ENCODE measurements around the gene ST8SIA4.
A peak's percentile ranks its signal among the peaks of the same experiment; 100 is the strongest.

Gene ST8SIA4

DNA sequence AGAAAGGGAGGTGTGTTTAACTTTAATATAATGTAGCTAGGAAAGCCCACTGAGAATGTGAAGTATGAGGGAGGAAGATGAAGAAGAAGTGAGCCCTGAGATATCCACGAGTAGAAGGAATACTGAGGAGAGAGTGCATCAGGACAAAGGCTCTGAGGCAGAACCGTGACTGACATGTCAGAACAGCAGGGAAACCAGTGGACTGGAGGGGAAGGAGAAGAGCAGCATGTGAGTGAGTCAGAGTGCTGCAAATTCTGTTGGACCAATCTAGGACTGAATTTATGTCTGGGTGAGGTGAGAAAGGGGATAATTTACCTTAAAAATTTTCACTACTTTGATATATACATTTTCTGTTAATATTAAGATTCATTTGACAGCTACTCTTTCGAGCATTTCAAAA is 110.3 kb downstream of the ST8SIA4 start:
- Histone ChIP-seq H2BK15ac (ENCODE audit: low read length) (no peak overlapping the region), H2AFZ (ENCODE audit: low read length) (peak overlapping the region; percentile 77), H3K4me1 (ENCODE audit: control insufficient read depth in 2 of 2, insufficient read depth in 1 of 2, low read depth in 1 of 2, low read length in 2 of 2) (peaks cover 5 to 25% of the 10 kb centered on the region in 2 donors), H3K79me1 (ENCODE audit: low read depth, low read length) (no peaks in the 10 kb centered on the region), H3K4me2 (ENCODE audit: insufficient read depth, low read length, poor library complexity, severe bottlenecking) (no peak overlapping the region), H3K36me3 (replicated peaks in 1 of 2; ENCODE audit: control insufficient read depth in 2 of 2, insufficient read depth in 2 of 2, low read length in 2 of 2) (no peaks in the 10 kb centered on the region), H3K18ac (ENCODE audit: low read length) (no peak overlapping the region), H3K4me3 (ENCODE audit: low read length in 2 of 2) (no peak overlapping the region), H3K9me3 (replicated peaks in 1 of 2; ENCODE audit: control insufficient read depth in 2 of 2, insufficient read depth in 1 of 2, low read depth in 1 of 2, low read length in 2 of 2) (no peaks in the 10 kb centered on the region), H3K9ac (ENCODE audit: low read depth, low read length, poor library complexity) (no peak overlapping the region), H3K27me3 (ENCODE audit: control insufficient read depth in 3 of 3, insufficient read depth in 3 of 3, low read depth in 1 of 3, low read length in 3 of 3) (no peaks in the 10 kb centered on the region), H2AK5ac (ENCODE audit: low read depth, low read length) (no peak overlapping the region), H4K8ac (ENCODE audit: low read depth, low read length) (no peak overlapping the region), H3K14ac (ENCODE audit: low read length) (no peak overlapping the region), H4K91ac (ENCODE audit: low read depth, low read length, poor library complexity) (no peak overlapping the region), H2BK120ac (ENCODE audit: low read depth, low read length) (no peak overlapping the region), H2BK12ac (ENCODE audit: low read length) (no peak overlapping the region), H3K4ac (ENCODE audit: low read length) (no peak overlapping the region), H2BK5ac (ENCODE audit: low read length) (no peak overlapping the region), H3K27ac (replicated peaks; ENCODE audit: low read length) (no peak overlapping the region), H3K23ac (ENCODE audit: low read depth, low read length, poor library complexity) (no peak overlapping the region)
- no CpG with 5 or more reads among the region's 3 CpGs for WGBS, 2 donors (ENCODE audit: extremely low coverage in 2 of 2, insufficient read length in 2 of 2, insufficient replicate concordance in 1 of 2)
- no peak for DNase-seq (ENCODE audit: low spot score)

DNA sequence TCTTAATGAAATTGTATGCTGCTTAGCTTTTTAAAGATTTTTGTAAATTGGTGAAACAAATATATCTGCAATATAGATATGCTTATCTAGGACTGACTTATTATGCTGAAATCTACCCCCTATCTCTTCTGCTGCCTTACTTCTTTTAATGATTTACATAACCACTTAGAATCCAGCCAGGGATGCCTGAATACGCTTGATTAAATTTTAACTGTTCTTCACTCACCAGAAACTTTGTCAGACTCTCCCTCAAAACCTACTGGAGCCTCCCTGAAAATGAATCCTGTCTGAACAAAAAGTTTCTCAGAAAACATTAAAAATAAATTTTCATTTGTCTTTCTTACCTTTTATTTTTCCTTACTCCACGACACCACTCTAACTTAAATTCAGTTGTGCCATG is 111.7 kb downstream of the ST8SIA4 start:
- Histone ChIP-seq H2BK120ac (ENCODE audit: low read depth, low read length) (no peak overlapping the region), H3K4me2 (ENCODE audit: insufficient read depth, low read length, poor library complexity, severe bottlenecking) (no peak overlapping the region), H3K9ac (ENCODE audit: low read depth, low read length, poor library complexity) (no peak overlapping the region), H4K91ac (ENCODE audit: low read depth, low read length, poor library complexity) (no peak overlapping the region), H3K79me1 (ENCODE audit: low read depth, low read length) (no peaks in the 10 kb centered on the region), H2AFZ (ENCODE audit: low read length) (no peak overlapping the region), H3K27ac (replicated peaks; ENCODE audit: low read length) (no peak overlapping the region), H4K8ac (ENCODE audit: low read depth, low read length) (no peak overlapping the region), H3K4ac (ENCODE audit: low read length) (no peak overlapping the region), H3K23ac (ENCODE audit: low read depth, low read length, poor library complexity) (no peak overlapping the region), H2AK5ac (ENCODE audit: low read depth, low read length) (no peak overlapping the region), H3K4me1 (ENCODE audit: control insufficient read depth in 2 of 2, insufficient read depth in 1 of 2, low read depth in 1 of 2, low read length in 2 of 2) (peaks cover 5 to 25% of the 10 kb centered on the region in 2 donors), H2BK15ac (ENCODE audit: low read length) (no peak overlapping the region), H3K9me3 (replicated peaks in 1 of 2; ENCODE audit: control insufficient read depth in 2 of 2, insufficient read depth in 1 of 2, low read depth in 1 of 2, low read length in 2 of 2) (no peaks in the 10 kb centered on the region), H2BK5ac (ENCODE audit: low read length) (no peak overlapping the region), H3K18ac (ENCODE audit: low read length) (no peak overlapping the region), H3K4me3 (ENCODE audit: low read length in 2 of 2) (no peak overlapping the region), H3K27me3 (ENCODE audit: control insufficient read depth in 3 of 3, insufficient read depth in 3 of 3, low read depth in 1 of 3, low read length in 3 of 3) (no peaks in the 10 kb centered on the region), H3K14ac (ENCODE audit: low read length) (no peak overlapping the region), H3K36me3 (replicated peaks in 1 of 2; ENCODE audit: control insufficient read depth in 2 of 2, insufficient read depth in 2 of 2, low read length in 2 of 2) (no peaks in the 10 kb centered on the region), H2BK12ac (ENCODE audit: low read length) (no peak overlapping the region)
- WGBS, 2 donors (ENCODE audit: extremely low coverage in 2 of 2, insufficient read length in 2 of 2, insufficient replicate concordance in 1 of 2) = 100% methylated on average over 1 of the region's 2 CpGs; no CpG with 5 or more reads in 1 of the 2 donors
- DNase-seq (ENCODE audit: low spot score) = no peak

DNA sequence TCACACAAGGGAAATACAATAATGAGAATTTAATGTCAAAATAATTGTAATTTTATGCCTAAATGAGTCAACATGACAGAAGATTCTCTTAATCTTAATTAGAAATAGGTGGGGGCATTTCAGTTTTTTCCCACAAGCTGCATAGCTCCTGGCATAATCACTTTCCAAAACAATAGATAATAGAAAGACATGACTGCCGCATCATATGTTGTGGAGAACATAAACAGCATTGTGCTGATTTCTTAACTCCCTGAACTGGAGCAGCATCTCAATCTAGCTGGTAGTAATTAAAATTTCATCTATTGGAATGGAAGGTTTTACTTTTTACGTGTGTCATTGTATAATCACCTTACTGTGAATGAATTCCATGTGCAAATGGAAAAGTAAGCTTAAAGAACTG is 112.1 kb downstream of the ST8SIA4 start:
- DNase-seq (ENCODE audit: low spot score) = no peak
- Histone ChIP-seq H3K79me1 (ENCODE audit: low read depth, low read length) (no peaks in the 10 kb centered on the region), H3K9ac (ENCODE audit: low read depth, low read length, poor library complexity) (no peak overlapping the region), H3K4ac (ENCODE audit: low read length) (no peak overlapping the region), H2AK5ac (ENCODE audit: low read depth, low read length) (no peak overlapping the region), H2BK15ac (ENCODE audit: low read length) (no peak overlapping the region), H2AFZ (ENCODE audit: low read length) (no peak overlapping the region), H2BK12ac (ENCODE audit: low read length) (no peak overlapping the region), H3K23ac (ENCODE audit: low read depth, low read length, poor library complexity) (no peak overlapping the region), H3K27ac (replicated peaks; ENCODE audit: low read length) (no peak overlapping the region), H3K14ac (ENCODE audit: low read length) (no peak overlapping the region), H3K4me3 (ENCODE audit: low read length in 2 of 2) (no peak overlapping the region), H2BK5ac (ENCODE audit: low read length) (no peak overlapping the region), H3K36me3 (replicated peaks in 1 of 2; ENCODE audit: control insufficient read depth in 2 of 2, insufficient read depth in 2 of 2, low read length in 2 of 2) (no peaks in the 10 kb centered on the region), H3K18ac (ENCODE audit: low read length) (no peak overlapping the region), H3K4me1 (ENCODE audit: control insufficient read depth in 2 of 2, insufficient read depth in 1 of 2, low read depth in 1 of 2, low read length in 2 of 2) (peaks cover 5 to 25% of the 10 kb centered on the region in 2 donors), H3K9me3 (replicated peaks in 1 of 2; ENCODE audit: control insufficient read depth in 2 of 2, insufficient read depth in 1 of 2, low read depth in 1 of 2, low read length in 2 of 2) (no peaks in the 10 kb centered on the region), H2BK120ac (ENCODE audit: low read depth, low read length) (no peak overlapping the region), H3K27me3 (ENCODE audit: control insufficient read depth in 3 of 3, insufficient read depth in 3 of 3, low read depth in 1 of 3, low read length in 3 of 3) (no peaks in the 10 kb centered on the region), H4K8ac (ENCODE audit: low read depth, low read length) (no peak overlapping the region), H3K4me2 (ENCODE audit: insufficient read depth, low read length, poor library complexity, severe bottlenecking) (no peak overlapping the region), H4K91ac (ENCODE audit: low read depth, low read length, poor library complexity) (no peak overlapping the region)
- no CpG with 5 or more reads among the region's 2 CpGs for WGBS, 2 donors (ENCODE audit: extremely low coverage in 2 of 2, insufficient read length in 2 of 2, insufficient replicate concordance in 1 of 2)

DNA sequence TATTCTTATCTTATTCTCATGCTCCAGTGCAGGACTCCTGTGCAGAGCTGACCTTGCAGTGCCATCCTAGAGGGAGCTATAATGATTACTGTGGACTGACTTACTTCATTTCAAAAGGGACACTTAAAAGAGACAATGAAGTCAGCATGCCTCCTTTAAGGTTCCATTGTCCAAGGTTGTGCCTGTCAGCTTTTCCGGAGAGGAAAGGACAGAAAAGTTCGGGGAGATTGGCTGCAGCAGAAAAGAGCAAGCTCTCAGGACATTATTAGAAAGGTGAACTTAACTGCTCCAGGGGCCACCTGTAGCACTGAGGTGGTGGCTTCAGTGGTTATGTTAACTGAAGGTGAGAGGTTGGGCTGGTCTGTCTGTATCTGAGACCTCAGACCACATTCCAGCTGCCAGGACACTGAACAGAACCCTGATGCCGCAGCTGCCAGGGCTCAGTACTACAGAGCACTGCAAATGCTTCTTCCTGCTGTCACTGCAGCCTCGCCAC is 112.9 kb downstream of the ST8SIA4 start:
- Histone ChIP-seq H3K18ac (ENCODE audit: low read length) (no peak overlapping the region), H3K4me2 (ENCODE audit: insufficient read depth, low read length, poor library complexity, severe bottlenecking) (peak overlapping the region; percentile 50), H2AK5ac (ENCODE audit: low read depth, low read length) (no peak overlapping the region), H3K79me1 (ENCODE audit: low read depth, low read length) (no peaks in the 10 kb centered on the region), H3K36me3 (replicated peaks in 1 of 2; ENCODE audit: control insufficient read depth in 2 of 2, insufficient read depth in 2 of 2, low read length in 2 of 2) (no peaks in the 10 kb centered on the region), H3K4me3 (ENCODE audit: low read length in 2 of 2) (peak overlapping the region in 1 of 2 donors; percentile 34), H4K8ac (ENCODE audit: low read depth, low read length) (no peak overlapping the region), H2BK15ac (ENCODE audit: low read length) (no peak overlapping the region), H3K14ac (ENCODE audit: low read length) (no peak overlapping the region), H3K23ac (ENCODE audit: low read depth, low read length, poor library complexity) (no peak overlapping the region), H3K4me1 (ENCODE audit: control insufficient read depth in 2 of 2, insufficient read depth in 1 of 2, low read depth in 1 of 2, low read length in 2 of 2) (peaks cover 5 to 25% of the 10 kb centered on the region in 2 donors), H3K27me3 (ENCODE audit: control insufficient read depth in 3 of 3, insufficient read depth in 3 of 3, low read depth in 1 of 3, low read length in 3 of 3) (no peaks in the 10 kb centered on the region), H2BK120ac (ENCODE audit: low read depth, low read length) (no peak overlapping the region), H3K27ac (replicated peaks; ENCODE audit: low read length) (no peak overlapping the region), H2AFZ (ENCODE audit: low read length) (peak overlapping the region; percentile 76), H3K9me3 (replicated peaks in 1 of 2; ENCODE audit: control insufficient read depth in 2 of 2, insufficient read depth in 1 of 2, low read depth in 1 of 2, low read length in 2 of 2) (no peaks in the 10 kb centered on the region), H3K9ac (ENCODE audit: low read depth, low read length, poor library complexity) (no peak overlapping the region), H3K4ac (ENCODE audit: low read length) (no peak overlapping the region), H4K91ac (ENCODE audit: low read depth, low read length, poor library complexity) (no peak overlapping the region), H2BK12ac (ENCODE audit: low read length) (no peak overlapping the region), H2BK5ac (ENCODE audit: low read length) (no peak overlapping the region)
- DNase-seq (ENCODE audit: low spot score) = peak; percentile 38
- WGBS, 2 donors (ENCODE audit: extremely low coverage in 2 of 2, insufficient read length in 2 of 2, insufficient replicate concordance in 1 of 2) = no CpG with 5 or more reads among the region's 4 CpGs

All from neuronal stem cell (in vitro differentiated cells).